Endothelial cell of umbilical vein (primary cell): ENCODE measurements around the gene TOX2. TPM values are rescaled to one million over a fixed set of nuclear protein-coding genes. Genes with fewer than 3 reads are reported as not detected.

Experiments
- BruUV-seq: library from RNA; stranded (reverse); fragments of 400-500 nt; replicated peaks from 2 replicates; lab custom pipeline; 2021; lab: Mats Ljungman, UMichigan
- CTCF ChIA-PET: fragments of 300-600, 350-600 bp; sonication (Branson Sonifier 250); formaldehyde crosslinking; loops from one replicate; lab custom pipeline; 2021; ENCODE audit warnings: antibody characterized with exemption, inconsistent platforms; lab: Charles Lee
- POLR2A ChIA-PET: fragments of 300-600, 350-600 bp; sonication (Branson Sonifier 250); formaldehyde crosslinking; loops from one replicate; lab custom pipeline; 2021; ENCODE audit warnings: antibody characterized with exemption, inconsistent platforms; lab: Charles Lee
- DNase-seq: peaks from one replicate; pipeline ENCODE4 v3.0.0-alpha.2; 2011; ENCODE audit warnings: low read depth, low spot score
- FAIRE-seq: peaks from 2 replicates; lab custom pipeline; 2011; peaks lifted over from hg19 to GRCh38; lab: Jason Lieb, UNC
- H2AFZ ChIP-seq: 2 replicates; pipeline ENCODE4 v1.6.0; 2012; ENCODE audit warnings: low read depth, low read length, control low read depth, inconsistent platforms
- H3K27ac ChIP-seq: 2 replicates; pipeline ENCODE4 v1.5.1; 2011; ENCODE audit warnings: low read depth, mild to moderate bottlenecking, control low read depth, low read length, moderate library complexity; ENCODE audit not compliant: insufficient read depth
- H3K27me3 ChIP-seq, 2 experiments: 2 replicates each; pipeline versions ENCODE4 v1.6.0 to v1.6.1; 2011; ENCODE audit warnings: low read length in 2 of 2, mixed read lengths in 1 of 2; ENCODE audit not compliant: control insufficient read depth in 2 of 2, insufficient read depth in 2 of 2
- H3K36me3 ChIP-seq, 2 experiments: 2 replicates in 1 of 2; 3 replicates in 1 of 2; pipeline ENCODE4 v1.5.1; 2011; ENCODE audit warnings: low read length in 2 of 2, mild to moderate bottlenecking in 1 of 2, moderate library complexity in 1 of 2; ENCODE audit not compliant: control insufficient read depth in 2 of 2, insufficient read depth in 2 of 2; ENCODE audit errors: extremely low read depth in 1 of 2
- H3K4me1 ChIP-seq: 3 replicates; pipeline ENCODE4 v1.5.1; 2011; ENCODE audit warnings: mild to moderate bottlenecking, low read length; ENCODE audit not compliant: control insufficient read depth, insufficient read depth; ENCODE audit errors: extremely low read depth
- H3K4me2 ChIP-seq: 2 replicates; pipeline ENCODE4 v1.6.1; 2011; ENCODE audit warnings: low read length, control low read depth, mixed read lengths; ENCODE audit not compliant: insufficient read depth
- H3K4me3 ChIP-seq, 3 experiments: fragments of 200-600 bp in 1 of 3; sonication (generic), shearing (Covaris generic) in 1 of 3; replicated peaks in 1 of 3; 2 replicates each; pipeline ENCODE4 v1.5.1; 2011 to 2016; ENCODE audit warnings: control low read depth in 3 of 3, low read length in 3 of 3, mild to moderate bottlenecking in 2 of 3, inconsistent platforms in 1 of 3, low read depth in 1 of 3, moderate library complexity in 1 of 3; ENCODE audit not compliant: insufficient read depth in 1 of 3
- H3K79me2 ChIP-seq: 2 replicates; pipeline ENCODE4 v1.6.0; 2012; ENCODE audit warnings: low read length, inconsistent platforms; ENCODE audit not compliant: control insufficient read depth, insufficient read depth
- H3K9ac ChIP-seq: replicated peaks from 2 replicates; pipeline ENCODE3; 2011; ENCODE audit warnings: low read length, control low read depth; ENCODE audit not compliant: insufficient read depth; ENCODE audit errors: extremely low read depth
- H3K9me1 ChIP-seq: replicated peaks from 3 replicates; pipeline ENCODE4 v1.6.0; 2011; ENCODE audit warnings: mild to moderate bottlenecking, low read length; ENCODE audit not compliant: control insufficient read depth, insufficient read depth; ENCODE audit errors: extremely low read depth
- H3K9me3 ChIP-seq: replicated peaks from 2 replicates; pipeline ENCODE4 v1.5.1; 2012; ENCODE audit warnings: low read length, inconsistent platforms; ENCODE audit not compliant: control insufficient read depth, insufficient read depth
- H4K20me1 ChIP-seq: replicated peaks from 2 replicates; pipeline ENCODE3; 2011; ENCODE audit warnings: mild to moderate bottlenecking, low read length; ENCODE audit not compliant: control insufficient read depth, insufficient read depth; ENCODE audit errors: extremely low read depth
- CTCF ChIP-seq, 2 donors: IDR thresholded peaks; 1 replicate in 1 of 2; 2 replicates in 1 of 2; pipeline ENCODE4 v1.5.1; 2011; ENCODE audit warnings: low read length in 2 of 2, mild to moderate bottlenecking in 2 of 2, moderate library complexity in 2 of 2, control low read depth in 1 of 2, inconsistent platforms in 1 of 2, low read depth in 1 of 2; ENCODE audit not compliant: insufficient read depth in 1 of 2; ENCODE audit errors: extremely low read depth in 1 of 2
- EZH2 ChIP-seq: IDR thresholded peaks from 2 replicates; pipeline ENCODE4 v1.6.1; 2012; ENCODE audit warnings: borderline replicate concordance, low read depth, mild to moderate bottlenecking, moderate library complexity, low read length, inconsistent platforms; ENCODE audit not compliant: severe bottlenecking
- FOS ChIP-seq: IDR thresholded peaks from 2 replicates; pipeline ENCODE4 v1.6.1; 2011; ENCODE audit warnings: mild to moderate bottlenecking, low read length, moderate library complexity, borderline replicate concordance; ENCODE audit not compliant: insufficient read depth
- GATA2 ChIP-seq: IDR thresholded peaks from 2 replicates; pipeline ENCODE4 v1.7.0; 2011; ENCODE audit warnings: low read depth, mild to moderate bottlenecking, moderate library complexity, mixed read lengths, low read length; ENCODE audit not compliant: insufficient read length, insufficient read depth
- JUN ChIP-seq: IDR thresholded peaks from 2 replicates; pipeline ENCODE4 v1.6.1; 2011; ENCODE audit warnings: borderline replicate concordance, low read depth; ENCODE audit not compliant: insufficient read length, insufficient read depth
- MAX ChIP-seq: IDR thresholded peaks from 2 replicates; pipeline ENCODE4 v1.6.1; 2011; ENCODE audit not compliant: insufficient read depth, insufficient read length
- MYC ChIP-seq: IDR thresholded peaks from one replicate; pipeline ENCODE4 v1.6.1; 2011; ENCODE audit warnings: mild to moderate bottlenecking, low read depth, low read length
- POLR2A ChIP-seq: IDR thresholded peaks from 2 replicates; pipeline ENCODE4 v1.6.1; 2012; ENCODE audit warnings: low read depth, mild to moderate bottlenecking, control low read depth, low read length
- POLR2AphosphoS5 ChIP-seq: IDR thresholded peaks from 2 replicates; pipeline ENCODE4 v1.6.1; 2012; ENCODE audit warnings: low read depth, mild to moderate bottlenecking, control low read depth, low read length, moderate library complexity; ENCODE audit not compliant: insufficient read depth
- dilution Hi-C: fragments of 300-500 bp; cut with MboI; formaldehyde crosslinking; loops from one replicate; pipeline ENCODE4 v1.15.0; 2019; ENCODE audit warnings: low sequenced_read_pairs; ENCODE audit not compliant: extremely low pct_ligation_motif_present
- intact Hi-C: fragments of 100-400 bp; cut with micrococcal nuclease; formaldehyde crosslinking; loops from one replicate; pipeline ENCODE4 v1.10.0; 2022
- polyA plus RNA-seq, 4 experiments: library from polyadenylated mRNA; depleted of rRNA in 3 of 4; stranded (reverse) in 3 of 4; unstranded in 1 of 4; fragments of >200 nt; gene quantifications; 2 replicates each; pipeline versions ENCODE4 v1.2.1 to v1.2.3, GENCODE V29; 2011 to 2012; ENCODE audit warnings: missing spikeins in 1 of 4
- total RNA-seq: library from RNA; stranded (reverse); gene quantifications from 2 replicates; pipeline ENCODE4 v1.2.3, GENCODE V29; 2021

TOX2 gene
- total and polyA plus RNA-seq, 2 donors (not counting 3 experiments of a cell fraction or from before 2014, with no cell fraction given), result 7.0 to 18.6 TPM

- Histone ChIP-seq H2AFZ (no peak overlapping the region), H3K4me3 (no peak overlapping the region), H3K4me2 (peak overlapping the region; percentile 45), H3K27me3 (no peaks in the 10 kb centered on the region), H3K36me3 (no peaks in the 10 kb centered on the region), H3K4me1 (peaks cover 46% of the 10 kb centered on the region), H3K9ac (peak overlapping the region; percentile 5), H3K9me1 (no peaks in the 10 kb centered on the region), H3K9me3 (no peaks in the 10 kb centered on the region), H3K79me2 (no peaks in the 10 kb centered on the region), H3K27ac (peak overlapping the region; percentile 46), H4K20me1 (no peaks in the 10 kb centered on the region)
- FAIRE-seq, result no peak
- CTCF ChIA-PET, result interaction anchor here (0.7 to 4.5 kb wide), 7 partner anchors 8 to 491 kb away, joined by 3 to 31 read pairs (median 3); no protein-coding TSS in a partner anchor
- POLR2A ChIA-PET, result no interaction called here
- dilution Hi-C loops, result no loop called here
- no peak for DNase-seq
- no TSS peak for BruUV-seq
- TF ChIP-seq MAX (no peak), FOS (peak; percentile 29), JUN (peak; percentile 0)
- intact Hi-C loops, result loop anchor here (1.0 to 2.0 kb wide), 2 partner anchors 15 to 25 kb away; partner anchors contain the start of gene TOX2
Observed at GRCh38 chr20:43939762-43940121, 25.1 kb downstream of the TOX2 start.

GRCh38 chr20:43940518-43941225 is 26.0 kb downstream of the TOX2 start:
- intact Hi-C loops, result loop anchor here (1.0 kb wide), 1 partner anchor 75 kb away; no protein-coding TSS in a partner anchor
- Histone ChIP-seq H3K9me3 (no peaks in the 10 kb centered on the region), H3K27me3 (no peaks in the 10 kb centered on the region), H3K9ac (no peak overlapping the region), H3K27ac (no peak overlapping the region), H3K79me2 (no peaks in the 10 kb centered on the region), H3K36me3 (no peaks in the 10 kb centered on the region), H2AFZ (no peak overlapping the region), H4K20me1 (no peaks in the 10 kb centered on the region), H3K4me3 (no peak overlapping the region), H3K9me1 (no peaks in the 10 kb centered on the region), H3K4me2 (no peak overlapping the region), H3K4me1 (peaks cover 46% of the 10 kb centered on the region)
- DNase-seq (no peak), FAIRE-seq (no peak)
- dilution Hi-C loops, result no loop called here
- CTCF ChIA-PET, result interaction anchor here (0.7 to 4.5 kb wide), 4 partner anchors 8 to 492 kb away, joined by 3 to 31 read pairs (median 3); no protein-coding TSS in a partner anchor
- no TSS peak for BruUV-seq
- TF ChIP-seq POLR2A (no peak), EZH2 (no peak), POLR2AphosphoS5 (no peak), GATA2 (no peak), JUN (no peak), MYC (no peak), CTCF (IDR thresholded peaks at IDR 0.05; ENCODE audit: extremely low read depth in 1 of 2, insufficient read depth in 1 of 2, low read depth in 1 of 2, low read length in 2 of 2) (no peak), MAX (no peak), FOS (no peak)
- POLR2A ChIA-PET, result no interaction called here
